Peyer's patch (tissue), 4 donors: ENCODE results near the gene SZT2.

Experiments used
- POLR2A ChIP-seq, 2 donors: fragments of 450-650 bp; IDR thresholded peaks; one replicate each; pipeline ENCODE4 v1.5.1; 2017; ENCODE audit warnings: antibody characterized with exemption in 2 of 2, mild to moderate bottlenecking in 2 of 2, moderate library complexity in 2 of 2
- TF ChIP-seq, protein P1 (sequence below), 6 experiments: fragments of 450-650 bp in 4 of 6; fragments of 200-600 bp in 2 of 6; sonication (generic) in 1 of 6; IDR thresholded peaks; one replicate each; pipeline ENCODE4 v1.5.1; 2017 to 2019; ENCODE audit warnings: antibody characterized with exemption in 6 of 6, mild to moderate bottlenecking in 3 of 6, moderate library complexity in 1 of 6

DNA sequence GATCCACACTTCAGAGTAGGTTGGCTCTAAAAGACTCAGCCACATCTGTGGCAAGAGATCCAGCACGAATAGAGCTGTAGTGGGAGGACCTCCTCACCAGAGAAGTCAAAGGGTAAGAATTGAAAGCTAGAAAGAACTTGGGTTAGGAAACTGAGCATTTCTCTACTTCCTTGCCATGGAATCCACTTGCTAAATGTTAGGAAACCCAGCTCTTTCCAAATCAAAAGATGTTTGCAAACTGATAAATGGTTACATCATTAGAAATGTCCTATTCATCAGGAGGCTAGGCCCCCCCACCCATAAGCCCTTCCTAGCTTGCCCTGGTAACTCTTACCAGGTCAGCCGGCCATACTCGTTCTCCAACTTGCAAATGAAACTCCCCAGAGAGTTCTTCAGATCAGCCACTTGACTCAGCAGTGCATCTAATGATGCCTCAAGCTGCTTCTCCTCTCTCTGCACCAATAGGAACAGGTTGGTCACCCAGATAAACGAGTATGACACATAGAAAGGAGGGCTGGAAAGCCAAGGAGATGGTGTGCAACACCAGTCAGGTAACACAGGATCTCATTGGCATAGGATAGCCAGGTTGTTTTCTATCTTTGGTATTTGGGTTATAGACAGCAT lies 1.6 kb upstream of the SZT2 start:
- no peak for TF ChIP-seq POLR2A (IDR thresholded peaks at IDR 0.05)
- TF ChIP-seq, protein P1, sequence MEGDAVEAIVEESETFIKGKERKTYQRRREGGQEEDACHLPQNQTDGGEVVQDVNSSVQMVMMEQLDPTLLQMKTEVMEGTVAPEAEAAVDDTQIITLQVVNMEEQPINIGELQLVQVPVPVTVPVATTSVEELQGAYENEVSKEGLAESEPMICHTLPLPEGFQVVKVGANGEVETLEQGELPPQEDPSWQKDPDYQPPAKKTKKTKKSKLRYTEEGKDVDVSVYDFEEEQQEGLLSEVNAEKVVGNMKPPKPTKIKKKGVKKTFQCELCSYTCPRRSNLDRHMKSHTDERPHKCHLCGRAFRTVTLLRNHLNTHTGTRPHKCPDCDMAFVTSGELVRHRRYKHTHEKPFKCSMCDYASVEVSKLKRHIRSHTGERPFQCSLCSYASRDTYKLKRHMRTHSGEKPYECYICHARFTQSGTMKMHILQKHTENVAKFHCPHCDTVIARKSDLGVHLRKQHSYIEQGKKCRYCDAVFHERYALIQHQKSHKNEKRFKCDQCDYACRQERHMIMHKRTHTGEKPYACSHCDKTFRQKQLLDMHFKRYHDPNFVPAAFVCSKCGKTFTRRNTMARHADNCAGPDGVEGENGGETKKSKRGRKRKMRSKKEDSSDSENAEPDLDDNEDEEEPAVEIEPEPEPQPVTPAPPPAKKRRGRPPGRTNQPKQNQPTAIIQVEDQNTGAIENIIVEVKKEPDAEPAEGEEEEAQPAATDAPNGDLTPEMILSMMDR (IDR thresholded peaks at IDR 0.05) = no peak
